Activated B cell treated with CpG ODN at 0.5 μM for 24 hours (primary cell): Measurements from ENCODE around the gene ZNF780B. TPM values are rescaled to one million over a fixed set of nuclear protein-coding genes. Genes with fewer than 3 reads are reported as not detected.

Experiments
- ATAC-seq: fragments of 200-7000 bp; cut with Tn5 transposase; one replicate; pipeline ENCODE4 v1.10.0; 2021; ENCODE audit warnings: low read depth, mild to moderate bottlenecking, moderate library complexity
- CTCF ChIA-PET: fragments of 350-600 bp; sonication (Branson Sonifier 250); formaldehyde crosslinking; loops from one replicate; lab custom pipeline; 2021; ENCODE audit warnings: antibody characterized with exemption; lab: Charles Lee
- POLR2A ChIA-PET: fragments of 350-600 bp; sonication (Branson Sonifier 250); formaldehyde crosslinking; loops from one replicate; lab custom pipeline; 2021; ENCODE audit warnings: antibody characterized with exemption; lab: Charles Lee
- DNase-seq: peaks from one replicate; pipeline ENCODE4 v3.0.0; 2022
- H3K27ac Mint-ChIP-seq: one replicate; pipeline ENCODE4 v1.8.0; 2020; ENCODE audit warnings: mixed read lengths
- H3K27me3 Mint-ChIP-seq: one replicate; pipeline ENCODE4 v1.8.0; 2021; ENCODE audit warnings: mixed read lengths
- H3K36me3 Mint-ChIP-seq: one replicate; pipeline ENCODE4 v1.8.0; 2021; ENCODE audit warnings: low read depth, mixed read lengths
- H3K4me1 Mint-ChIP-seq: one replicate; pipeline ENCODE4 v1.8.0; 2021; ENCODE audit warnings: mixed read lengths
- H3K4me3 Mint-ChIP-seq: one replicate; pipeline ENCODE4 v1.8.0; 2020; ENCODE audit warnings: mild to moderate bottlenecking, mixed read lengths
- H3K9me3 Mint-ChIP-seq: one replicate; pipeline ENCODE4 v1.8.0; 2020; ENCODE audit warnings: mixed read lengths
- intact Hi-C: fragments of 100-400 bp; cut with micrococcal nuclease; formaldehyde crosslinking; loops from one replicate; pipeline ENCODE4 v1.15.1; 2024
- total RNA-seq: library from RNA; stranded (reverse); gene quantifications from 2 replicates; pipeline ENCODE4 v1.2.3, GENCODE V29; 2022
- TF ChIP-seq, protein P1 (sequence below): fragments of 200-600 bp; IDR thresholded peaks from one replicate; pipeline ENCODE4 v1.8.0; 2022; ENCODE audit warnings: antibody characterized with exemption, mild to moderate bottlenecking

The ZNF780B gene
- total RNA-seq, 1 donor from 2014 or later = 51.1 TPM

DNA sequence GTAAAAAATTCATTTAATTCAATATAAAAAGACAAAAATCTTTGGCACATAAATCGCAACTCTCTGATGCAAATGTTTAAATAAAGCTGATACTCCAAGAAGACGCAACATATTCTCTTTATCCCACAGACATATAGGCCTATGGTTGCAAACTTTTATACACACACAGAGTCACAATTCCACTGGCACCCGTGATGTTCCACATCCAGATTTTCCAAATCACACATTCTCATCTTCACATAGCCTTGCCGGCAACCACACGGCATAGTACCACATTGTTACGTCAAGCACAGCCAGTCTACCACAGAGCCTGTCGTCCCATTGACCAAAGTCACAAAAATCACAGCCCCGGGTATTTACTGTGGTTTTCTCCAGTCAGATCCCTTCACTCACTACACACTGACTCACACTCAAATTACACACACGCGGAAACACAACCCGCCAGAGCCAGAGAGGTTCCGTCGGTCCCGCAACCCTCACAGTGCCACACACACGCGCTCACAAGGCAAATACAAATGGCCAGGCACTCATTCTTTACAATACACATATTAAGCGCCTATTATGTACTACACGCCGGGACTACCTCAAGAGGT, 59.7 kb downstream of the ZNF780B start:
- CTCF ChIA-PET = interaction anchor here (1.7 kb wide), 1 partner anchor 26 kb away, joined by 15 read pairs; the partner anchor contains the start of gene PSMC4
- Mint-ChIP-seq H3K9me3 (no peaks in the 10 kb centered on the region), H3K36me3 (peaks cover 11% of the 10 kb centered on the region), H3K27me3 (no peaks in the 10 kb centered on the region), H3K4me1 (peaks cover 35% of the 10 kb centered on the region), H3K4me3 (peak overlapping the region; percentile 96), H3K27ac (peak overlapping the region; percentile 97)
- TF ChIP-seq, protein P1, sequence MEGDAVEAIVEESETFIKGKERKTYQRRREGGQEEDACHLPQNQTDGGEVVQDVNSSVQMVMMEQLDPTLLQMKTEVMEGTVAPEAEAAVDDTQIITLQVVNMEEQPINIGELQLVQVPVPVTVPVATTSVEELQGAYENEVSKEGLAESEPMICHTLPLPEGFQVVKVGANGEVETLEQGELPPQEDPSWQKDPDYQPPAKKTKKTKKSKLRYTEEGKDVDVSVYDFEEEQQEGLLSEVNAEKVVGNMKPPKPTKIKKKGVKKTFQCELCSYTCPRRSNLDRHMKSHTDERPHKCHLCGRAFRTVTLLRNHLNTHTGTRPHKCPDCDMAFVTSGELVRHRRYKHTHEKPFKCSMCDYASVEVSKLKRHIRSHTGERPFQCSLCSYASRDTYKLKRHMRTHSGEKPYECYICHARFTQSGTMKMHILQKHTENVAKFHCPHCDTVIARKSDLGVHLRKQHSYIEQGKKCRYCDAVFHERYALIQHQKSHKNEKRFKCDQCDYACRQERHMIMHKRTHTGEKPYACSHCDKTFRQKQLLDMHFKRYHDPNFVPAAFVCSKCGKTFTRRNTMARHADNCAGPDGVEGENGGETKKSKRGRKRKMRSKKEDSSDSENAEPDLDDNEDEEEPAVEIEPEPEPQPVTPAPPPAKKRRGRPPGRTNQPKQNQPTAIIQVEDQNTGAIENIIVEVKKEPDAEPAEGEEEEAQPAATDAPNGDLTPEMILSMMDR = no peak
- ATAC-seq (peak; percentile 19), DNase-seq (no peak)
- intact Hi-C loops = loop anchor here (1.0 to 5.0 kb wide), 4 partner anchors 25 to 351 kb away; partner anchors contain the start of genes C19orf47, PLD3 and PSMC4
- POLR2A ChIA-PET = interaction anchor here (0.5 to 2.0 kb wide), 12 partner anchors 9 to 1208 kb away, joined by 3 to 24 read pairs (median 6); partner anchors contain the start of genes DYRK1B, FBL, PSMC4 and ZNF780A

DNA sequence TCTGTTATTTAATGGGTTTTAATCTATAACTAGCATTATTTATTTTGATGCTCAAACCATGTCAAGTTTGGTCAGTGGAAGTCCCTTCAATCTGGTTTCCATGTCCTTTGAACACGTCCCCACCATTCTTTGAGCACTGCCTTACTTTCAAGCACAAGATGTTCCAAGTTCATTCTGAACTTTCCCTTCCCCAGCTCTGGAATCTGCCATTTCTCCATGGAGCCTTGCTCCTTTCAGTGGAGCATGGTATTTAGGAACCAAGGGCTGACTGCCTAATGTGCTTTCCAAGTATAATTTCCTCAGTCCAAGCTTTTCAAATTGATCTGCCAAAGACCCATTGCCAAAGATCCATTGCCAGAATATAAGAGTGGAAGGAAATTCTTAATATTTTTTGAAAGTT, 60.2 kb downstream of the ZNF780B start:
- Mint-ChIP-seq H3K27me3 (no peaks in the 10 kb centered on the region), H3K4me3 (peak overlapping the region; percentile 96), H3K27ac (no peak overlapping the region), H3K9me3 (no peaks in the 10 kb centered on the region), H3K4me1 (peaks cover 39% of the 10 kb centered on the region), H3K36me3 (peaks cover 11% of the 10 kb centered on the region)
- TF ChIP-seq, protein P1 = no peak
- ChIA-PET CTCF (no interaction called here), POLR2A (interaction anchor here (0.7 to 2.0 kb wide), 4 partner anchors 23 to 203 kb away, joined by 3 to 22 read pairs (median 4); partner anchors contain the start of gene ZNF780B)
- ATAC-seq (no peak), DNase-seq (no peak)
- intact Hi-C loops = loop anchor here (1.0 to 5.0 kb wide), 4 partner anchors 24 to 352 kb away; partner anchors contain the start of genes C19orf47, PLD3 and PSMC4

DNA sequence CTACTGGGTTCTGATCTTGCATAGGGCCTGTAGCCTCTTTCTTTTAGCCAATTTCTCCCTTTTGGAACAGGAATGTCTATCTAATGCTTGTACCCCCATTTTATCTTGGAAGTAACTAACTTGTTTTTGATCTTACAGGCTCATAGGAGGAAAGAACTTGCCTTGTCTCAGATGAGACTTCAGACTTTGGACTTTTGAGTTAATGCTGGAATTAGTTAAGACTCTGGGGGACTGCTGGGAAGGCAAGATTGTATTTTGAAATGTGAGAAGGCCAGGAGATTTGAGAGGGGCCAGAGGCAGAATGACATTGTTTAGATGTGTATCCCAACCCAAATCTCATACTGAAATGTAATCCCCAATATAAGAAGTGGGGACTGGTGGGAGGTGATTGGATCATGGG, 61.7 kb downstream of the ZNF780B start:
- peaks cover 11% of the 10 kb centered on the region for H3K36me3 Mint-ChIP-seq
- H3K4me1 Mint-ChIP-seq = peaks cover 46% of the 10 kb centered on the region
- TF ChIP-seq, protein P1 = no peak
- H3K9me3 Mint-ChIP-seq = no peaks in the 10 kb centered on the region
- intact Hi-C loops = no loop called here
- H3K4me3 Mint-ChIP-seq = no peak overlapping the region
- H3K27me3 Mint-ChIP-seq = no peaks in the 10 kb centered on the region
- DNase-seq = no peak
- H3K27ac Mint-ChIP-seq = no peak overlapping the region
- ChIA-PET POLR2A (interaction anchor here (1.0 to 2.1 kb wide), 2 partner anchors 23 to 52 kb away, joined by 9 to 14 read pairs; partner anchors contain the start of gene PSMC4), CTCF (no interaction called here)
- ATAC-seq = no peak

DNA sequence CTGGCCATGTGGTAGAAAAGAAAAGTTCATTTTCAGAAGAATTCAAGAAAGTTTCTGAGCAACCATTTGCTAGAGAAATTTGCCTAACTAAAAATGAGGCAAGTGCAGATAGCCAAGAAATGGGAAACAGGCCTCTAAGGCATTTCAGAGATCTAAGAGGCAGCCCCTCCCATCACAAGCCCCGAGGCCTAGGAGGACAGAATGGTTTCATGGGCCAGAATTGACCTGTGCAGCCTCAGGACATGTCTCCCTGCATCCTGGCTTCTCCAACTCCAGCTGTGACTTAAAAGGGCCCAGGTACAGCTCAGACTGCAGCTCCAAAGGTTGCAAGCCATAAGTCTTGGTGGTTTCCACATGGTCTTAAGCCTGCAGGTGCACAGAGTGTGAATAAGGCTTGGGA, 62.4 kb downstream of the ZNF780B start:
- DNase-seq (no peak), ATAC-seq (no peak)
- intact Hi-C loops = no loop called here
- TF ChIP-seq, protein P1 = no peak
- no peaks in the 10 kb centered on the region for H3K27me3 Mint-ChIP-seq
- ChIA-PET POLR2A (interaction anchor here (1.0 to 2.1 kb wide), 2 partner anchors 23 to 51 kb away, joined by 9 to 14 read pairs; partner anchors contain the start of gene PSMC4), CTCF (no interaction called here)
- H3K9me3 Mint-ChIP-seq = no peaks in the 10 kb centered on the region
- H3K36me3 Mint-ChIP-seq = peaks cover 11% of the 10 kb centered on the region
- H3K4me1 Mint-ChIP-seq = peaks cover 46% of the 10 kb centered on the region
- H3K4me3 Mint-ChIP-seq = no peak overlapping the region
- no peak overlapping the region for H3K27ac Mint-ChIP-seq

DNA sequence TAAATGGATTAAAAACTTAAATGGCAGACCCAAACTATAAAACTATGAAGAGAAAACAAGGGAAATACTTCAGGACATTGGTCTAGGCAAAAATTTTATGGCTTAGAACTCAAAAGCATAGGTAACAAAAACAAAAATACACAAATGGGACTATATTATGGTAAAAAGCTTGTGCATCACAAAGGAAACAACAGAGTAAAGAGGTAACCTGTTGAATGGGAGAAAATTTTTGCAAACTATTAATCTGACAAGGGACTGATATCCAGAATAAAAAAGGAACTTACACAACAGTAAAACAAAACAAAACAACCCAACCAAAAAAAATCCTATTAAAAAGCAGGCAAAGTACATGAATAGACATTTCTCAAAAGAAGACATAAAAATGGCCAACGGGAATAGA, 68.4 kb downstream of the ZNF780B start:
- no peak for ATAC-seq
- peaks cover 26% of the 10 kb centered on the region for H3K36me3 Mint-ChIP-seq
- no peak overlapping the region for H3K4me3 Mint-ChIP-seq
- peaks cover 23% of the 10 kb centered on the region for H3K9me3 Mint-ChIP-seq
- TF ChIP-seq, protein P1 = no peak
- no peaks in the 10 kb centered on the region for H3K27me3 Mint-ChIP-seq
- no peak for DNase-seq
- ChIA-PET POLR2A (interaction anchor here (0.7 kb wide), 1 partner anchor 9 kb away, joined by 4 read pairs; no protein-coding TSS in a partner anchor), CTCF (no interaction called here)
- intact Hi-C loops = no loop called here
- no peak overlapping the region for H3K27ac Mint-ChIP-seq
- peaks cover 13% of the 10 kb centered on the region for H3K4me1 Mint-ChIP-seq
